HepG2 (cell line): Measurements from ENCODE around the gene ANKRD35. TPM values are rescaled to one million over a fixed set of nuclear protein-coding genes. Genes with fewer than 3 reads are reported as not detected.
A peak's percentile ranks its signal among the peaks of the same experiment; 100 is the strongest.

Experiments
- ATF7-NPFF ChIP-seq: sonication (generic); formaldehyde crosslinking; IDR thresholded peaks from 2 replicates; pipeline ENCODE4 v1.8.1; 2023; ENCODE audit warnings: mild to moderate bottlenecking, low read depth, missing genetic modification reagents, moderate library complexity
- FOXA1 ChIP-seq, 2 experiments: fragments of 450-650 bp in 1 of 2; sonication (generic) in 1 of 2; formaldehyde crosslinking in 1 of 2; IDR thresholded peaks; 2 replicates each; pipeline versions ENCODE4 v1.4.0 to v1.6.1; 2016 to 2020; ENCODE audit warnings: missing genetic modification reagents in 1 of 2
- ISL2 ChIP-seq: sonication (generic); formaldehyde crosslinking; IDR thresholded peaks from 2 replicates; pipeline ENCODE4 v1.5.0; 2020; ENCODE audit warnings: missing genetic modification reagents
- KDM3A ChIP-seq: IDR thresholded peaks from 2 replicates; pipeline ENCODE4 v1.6.1; 2018; ENCODE audit warnings: low read depth, missing compliant biosample characterization
- KLF16 ChIP-seq, 2 experiments: sonication (generic) in 1 of 2; formaldehyde crosslinking in 1 of 2; IDR thresholded peaks; 2 replicates each; pipeline versions ENCODE4 v1.6.1 to v1.8.0; 2016 to 2023; ENCODE audit warnings: missing genetic modification reagents in 2 of 2, missing compliant biosample characterization in 1 of 2
- LCORL ChIP-seq, 2 experiments: fragments of 450-650 bp in 1 of 2; sonication (generic) in 1 of 2; formaldehyde crosslinking in 1 of 2; IDR thresholded peaks; 2 replicates each; pipeline versions ENCODE4 v1.5.0 to v1.6.1; 2017 to 2020; ENCODE audit warnings: antibody characterized with exemption in 1 of 2, missing genetic modification reagents in 1 of 2
- PAF1 ChIP-seq: IDR thresholded peaks from 2 replicates; pipeline ENCODE4 v1.6.1; 2016; ENCODE audit warnings: missing genetic modification reagents, missing compliant biosample characterization
- PAWR ChIP-seq: sonication (generic); formaldehyde crosslinking; IDR thresholded peaks from 2 replicates; pipeline ENCODE4 v1.4.0; 2020; ENCODE audit warnings: missing genetic modification reagents, mild to moderate bottlenecking, borderline replicate concordance
- PCBP2 ChIP-seq: fragments of 200-400 bp; formaldehyde crosslinking; optimal IDR thresholded peaks from 2 replicates; pipeline ENCODE3; 2018; ENCODE audit warnings: low read length, low read depth; ENCODE audit not compliant: poor library complexity, severe bottlenecking
- REL ChIP-seq: sonication (generic); formaldehyde crosslinking; conservative IDR thresholded peaks from 2 replicates; pipeline ENCODE4 v1.8.0; 2022; ENCODE audit warnings: mild to moderate bottlenecking, missing genetic modification reagents, moderate library complexity
- SOX13 ChIP-seq, 3 experiments: fragments of 450-650 bp in 1 of 3; sonication (generic) in 1 of 3; formaldehyde crosslinking in 1 of 3; IDR thresholded peaks in 2 of 3; conservative IDR thresholded peaks in 1 of 3; 2 replicates each; pipeline versions ENCODE4 v1.5.0 to v1.6.1; 2016 to 2020; ENCODE audit warnings: antibody characterized with exemption in 1 of 3, mild to moderate bottlenecking in 1 of 3, missing compliant biosample characterization in 1 of 3, missing genetic modification reagents in 1 of 3, moderate library complexity in 1 of 3
- SP5 ChIP-seq: IDR thresholded peaks from 2 replicates; pipeline ENCODE4 v1.6.1; 2016; ENCODE audit warnings: low read depth, borderline replicate concordance
- ZC3H4 ChIP-seq: sonication (generic); formaldehyde crosslinking; IDR thresholded peaks from 2 replicates; pipeline ENCODE4 v1.4.0; 2020; ENCODE audit warnings: missing genetic modification reagents, borderline replicate concordance
- ZKSCAN8 ChIP-seq: IDR thresholded peaks from 2 replicates; pipeline ENCODE4 v1.6.1; 2016; ENCODE audit warnings: borderline replicate concordance, missing genetic modification reagents, missing compliant biosample characterization
- ZNF558 ChIP-seq: sonication (generic); formaldehyde crosslinking; IDR thresholded peaks from 2 replicates; pipeline ENCODE4 v1.9.0; 2022; ENCODE audit warnings: mild to moderate bottlenecking, missing genetic modification reagents, borderline replicate concordance
- ZSCAN20 ChIP-seq: sonication (generic); formaldehyde crosslinking; IDR thresholded peaks from 2 replicates; pipeline ENCODE4 v1.4.0; 2020; ENCODE audit warnings: missing genetic modification reagents, mild to moderate bottlenecking, borderline replicate concordance
- ZSCAN25 ChIP-seq: sonication (generic); formaldehyde crosslinking; IDR thresholded peaks from 2 replicates; pipeline ENCODE4 v1.8.0; 2022; ENCODE audit warnings: mild to moderate bottlenecking, missing genetic modification reagents
- polyA plus RNA-seq, 8 experiments: library from polyadenylated mRNA; depleted of rRNA in 3 of 8; stranded (reverse) in 7 of 8; unstranded in 1 of 8; fragments of >200 nt; fragmentation: Illumina TruSeq in 4 of 8; extraction: Trizol in 4 of 8; gene quantifications; 2 replicates each; pipeline versions ENCODE4 v1.2.1 to v1.2.3, GENCODE V29; 2011 to 2016; ENCODE audit warnings: low read depth in 4 of 8, missing spikeins in 1 of 8, mixed read lengths in 1 of 8; ENCODE audit not compliant: insufficient read depth in 1 of 8
- total RNA-seq, 5 experiments: library from RNA; depleted of rRNA; stranded (reverse); fragments of >200 nt; fragmentation: Illumina TruSeq; extraction: Trizol; gene quantifications; 2 replicates each; pipeline ENCODE4 v1.2.3, GENCODE V29; 2016; ENCODE audit warnings: low read depth in 1 of 5
- TF ChIP-seq, protein P1 (sequence below): sonication (generic); formaldehyde crosslinking; IDR thresholded peaks from 2 replicates; pipeline ENCODE4 v1.4.0; 2020; ENCODE audit warnings: mild to moderate bottlenecking, missing genetic modification reagents
- TF ChIP-seq, protein P2 (sequence below): sonication (generic); formaldehyde crosslinking; IDR thresholded peaks from 2 replicates; pipeline ENCODE4 v1.4.0; 2020; ENCODE audit warnings: missing genetic modification reagents, borderline replicate concordance

Gene ANKRD35
- total and polyA plus RNA-seq, 2 of the 13 experiments (the other 11 are each of a cell fraction or from before 2014, with no cell fraction given): 0.02 TPM; not detected in 1

- no peak for TF ChIP-seq REL (CRISPR knock-in tag)
- TF ChIP-seq FOXA1 (IDR thresholded peaks at IDR 0.05): peak; percentile 93
- TF ChIP-seq FOXA1 (CRISPR knock-in tag; IDR thresholded peaks at IDR 0.05): peak; percentile 99
- TF ChIP-seq, protein P1, sequence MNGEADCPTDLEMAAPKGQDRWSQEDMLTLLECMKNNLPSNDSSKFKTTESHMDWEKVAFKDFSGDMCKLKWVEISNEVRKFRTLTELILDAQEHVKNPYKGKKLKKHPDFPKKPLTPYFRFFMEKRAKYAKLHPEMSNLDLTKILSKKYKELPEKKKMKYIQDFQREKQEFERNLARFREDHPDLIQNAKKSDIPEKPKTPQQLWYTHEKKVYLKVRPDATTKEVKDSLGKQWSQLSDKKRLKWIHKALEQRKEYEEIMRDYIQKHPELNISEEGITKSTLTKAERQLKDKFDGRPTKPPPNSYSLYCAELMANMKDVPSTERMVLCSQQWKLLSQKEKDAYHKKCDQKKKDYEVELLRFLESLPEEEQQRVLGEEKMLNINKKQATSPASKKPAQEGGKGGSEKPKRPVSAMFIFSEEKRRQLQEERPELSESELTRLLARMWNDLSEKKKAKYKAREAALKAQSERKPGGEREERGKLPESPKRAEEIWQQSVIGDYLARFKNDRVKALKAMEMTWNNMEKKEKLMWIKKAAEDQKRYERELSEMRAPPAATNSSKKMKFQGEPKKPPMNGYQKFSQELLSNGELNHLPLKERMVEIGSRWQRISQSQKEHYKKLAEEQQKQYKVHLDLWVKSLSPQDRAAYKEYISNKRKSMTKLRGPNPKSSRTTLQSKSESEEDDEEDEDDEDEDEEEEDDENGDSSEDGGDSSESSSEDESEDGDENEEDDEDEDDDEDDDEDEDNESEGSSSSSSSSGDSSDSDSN (CRISPR knock-in tag): peak; percentile 45; the same call in 1 of the 2 replicates
- peak; percentile 83 for TF ChIP-seq ISL2 (CRISPR knock-in tag)
- no peak for TF ChIP-seq LCORL (IDR thresholded peaks at IDR 0.05)
- TF ChIP-seq LCORL (CRISPR knock-in tag; IDR thresholded peaks at IDR 0.05): peak; percentile 47; the same call in 1 of the 2 replicates
- TF ChIP-seq SP5 (CRISPR knock-in tag): peak; percentile 78
- TF ChIP-seq ZSCAN20 (CRISPR knock-in tag): 0 out of 2 replicates have a peak, but pooled peaks have one; percentile 28
- TF ChIP-seq ZNF558 (CRISPR knock-in tag): no peak
- peak; percentile 59; the same call in 1 of the 2 replicates for TF ChIP-seq KDM3A (CRISPR knock-in tag)
- TF ChIP-seq KLF16 (CRISPR knock-in tag; IDR thresholded peaks at IDR 0.05): peak in 1 of 2 experiments; percentile 76; a peak in 1 of 4 replicates
- 0 out of 2 replicates have a peak, but pooled peaks have one; percentile 46 for TF ChIP-seq SOX13 (IDR thresholded peaks at IDR 0.05)
- TF ChIP-seq SOX13 (CRISPR knock-in tag; conservative IDR thresholded peaks at IDR 0.05 in 1 of 2, IDR thresholded peaks at IDR 0.05 in 1 of 2): peak in 1 of 2 experiments; percentile 73; a peak in 2 of 4 replicates
- no peak for TF ChIP-seq PCBP2
- TF ChIP-seq PAF1: no peak
- no peak for TF ChIP-seq PAWR
- no peak for TF ChIP-seq ZSCAN25 (CRISPR knock-in tag)
- no peak for TF ChIP-seq ZC3H4 (CRISPR knock-in tag)
- TF ChIP-seq, protein P2, sequence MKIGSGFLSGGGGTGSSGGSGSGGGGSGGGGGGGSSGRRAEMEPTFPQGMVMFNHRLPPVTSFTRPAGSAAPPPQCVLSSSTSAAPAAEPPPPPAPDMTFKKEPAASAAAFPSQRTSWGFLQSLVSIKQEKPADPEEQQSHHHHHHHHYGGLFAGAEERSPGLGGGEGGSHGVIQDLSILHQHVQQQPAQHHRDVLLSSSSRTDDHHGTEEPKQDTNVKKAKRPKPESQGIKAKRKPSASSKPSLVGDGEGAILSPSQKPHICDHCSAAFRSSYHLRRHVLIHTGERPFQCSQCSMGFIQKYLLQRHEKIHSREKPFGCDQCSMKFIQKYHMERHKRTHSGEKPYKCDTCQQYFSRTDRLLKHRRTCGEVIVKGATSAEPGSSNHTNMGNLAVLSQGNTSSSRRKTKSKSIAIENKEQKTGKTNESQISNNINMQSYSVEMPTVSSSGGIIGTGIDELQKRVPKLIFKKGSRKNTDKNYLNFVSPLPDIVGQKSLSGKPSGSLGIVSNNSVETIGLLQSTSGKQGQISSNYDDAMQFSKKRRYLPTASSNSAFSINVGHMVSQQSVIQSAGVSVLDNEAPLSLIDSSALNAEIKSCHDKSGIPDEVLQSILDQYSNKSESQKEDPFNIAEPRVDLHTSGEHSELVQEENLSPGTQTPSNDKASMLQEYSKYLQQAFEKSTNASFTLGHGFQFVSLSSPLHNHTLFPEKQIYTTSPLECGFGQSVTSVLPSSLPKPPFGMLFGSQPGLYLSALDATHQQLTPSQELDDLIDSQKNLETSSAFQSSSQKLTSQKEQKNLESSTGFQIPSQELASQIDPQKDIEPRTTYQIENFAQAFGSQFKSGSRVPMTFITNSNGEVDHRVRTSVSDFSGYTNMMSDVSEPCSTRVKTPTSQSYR: peak; percentile 61; the same call in 1 of the 2 replicates
- TF ChIP-seq ATF7-NPFF (CRISPR knock-in tag): no peak
- TF ChIP-seq ZKSCAN8 (CRISPR knock-in tag): peak; percentile 87; the same call in 1 of the 2 replicates
Measured at GRCh38 chr1:145891587-145892485, 6.2 kb upstream of the ANKRD35 start (continued).
